DND-41 (cell line): Measurements from ENCODE around the gene RUNX2.

Experiments used
- CTCF ChIP-seq: IDR thresholded peaks from 2 replicates; pipeline ENCODE4 v1.5.1; 2012; ENCODE audit warnings: borderline replicate concordance, low read length, moderate library complexity, mild to moderate bottlenecking; ENCODE audit not compliant: poor library complexity, severe bottlenecking; ENCODE audit errors: extremely low read depth
- EZH2 ChIP-seq: IDR thresholded peaks from 3 replicates; pipeline ENCODE4 v1.6.1; 2012; ENCODE audit warnings: borderline replicate concordance, low read depth, mild to moderate bottlenecking, moderate library complexity, low read length, inconsistent platforms; ENCODE audit not compliant: severe bottlenecking

GRCh38 chr6:45650524-45651135 lies 322.5 kb downstream of the RUNX2 start:
- TF ChIP-seq EZH2 = no peak
- TF ChIP-seq CTCF = no peak
